Stomach smooth muscle (tissue), 2 donors: ENCODE data around the gene DOCK4.
"Not testable (repeated sequence)": the region's sequence is repeated elsewhere in the genome, so short reads cannot be mapped to it uniquely, and the experiment has no call there.

Source experiments
- H3K27ac ChIP-seq: one replicate; pipeline ENCODE4 v1.7.0; 2013; ENCODE audit warnings: mild to moderate bottlenecking, low read length, inconsistent platforms
- H3K27me3 ChIP-seq, 2 donors: one replicate each; pipeline ENCODE4 v1.7.0; 2013; ENCODE audit warnings: low read length in 2 of 2; ENCODE audit not compliant: insufficient read depth in 2 of 2, control insufficient read depth in 1 of 2
- H3K36me3 ChIP-seq, 2 donors: one replicate each; pipeline ENCODE4 v1.7.0; 2013; ENCODE audit warnings: low read length in 2 of 2; ENCODE audit not compliant: control insufficient read depth in 2 of 2, insufficient read depth in 2 of 2
- H3K4me1 ChIP-seq: one replicate; pipeline ENCODE4 v1.7.0; 2013; ENCODE audit warnings: low read length; ENCODE audit not compliant: control insufficient read depth, insufficient read depth
- H3K4me3 ChIP-seq, 2 donors: one replicate each; pipeline ENCODE4 v1.7.0; 2013; ENCODE audit warnings: low read length in 2 of 2
- H3K9ac ChIP-seq, 2 donors: one replicate each; pipeline ENCODE4 v1.7.0; 2013; ENCODE audit warnings: low read length in 2 of 2, mild to moderate bottlenecking in 1 of 2
- H3K9me3 ChIP-seq, 2 donors: one replicate each; pipeline ENCODE4 v1.7.0; 2013; ENCODE audit warnings: low read length in 2 of 2; ENCODE audit not compliant: control insufficient read depth in 2 of 2
- donor health status: healthy.
- donor health status: Pancreatic carcinoma.

Gene DOCK4, protein sequence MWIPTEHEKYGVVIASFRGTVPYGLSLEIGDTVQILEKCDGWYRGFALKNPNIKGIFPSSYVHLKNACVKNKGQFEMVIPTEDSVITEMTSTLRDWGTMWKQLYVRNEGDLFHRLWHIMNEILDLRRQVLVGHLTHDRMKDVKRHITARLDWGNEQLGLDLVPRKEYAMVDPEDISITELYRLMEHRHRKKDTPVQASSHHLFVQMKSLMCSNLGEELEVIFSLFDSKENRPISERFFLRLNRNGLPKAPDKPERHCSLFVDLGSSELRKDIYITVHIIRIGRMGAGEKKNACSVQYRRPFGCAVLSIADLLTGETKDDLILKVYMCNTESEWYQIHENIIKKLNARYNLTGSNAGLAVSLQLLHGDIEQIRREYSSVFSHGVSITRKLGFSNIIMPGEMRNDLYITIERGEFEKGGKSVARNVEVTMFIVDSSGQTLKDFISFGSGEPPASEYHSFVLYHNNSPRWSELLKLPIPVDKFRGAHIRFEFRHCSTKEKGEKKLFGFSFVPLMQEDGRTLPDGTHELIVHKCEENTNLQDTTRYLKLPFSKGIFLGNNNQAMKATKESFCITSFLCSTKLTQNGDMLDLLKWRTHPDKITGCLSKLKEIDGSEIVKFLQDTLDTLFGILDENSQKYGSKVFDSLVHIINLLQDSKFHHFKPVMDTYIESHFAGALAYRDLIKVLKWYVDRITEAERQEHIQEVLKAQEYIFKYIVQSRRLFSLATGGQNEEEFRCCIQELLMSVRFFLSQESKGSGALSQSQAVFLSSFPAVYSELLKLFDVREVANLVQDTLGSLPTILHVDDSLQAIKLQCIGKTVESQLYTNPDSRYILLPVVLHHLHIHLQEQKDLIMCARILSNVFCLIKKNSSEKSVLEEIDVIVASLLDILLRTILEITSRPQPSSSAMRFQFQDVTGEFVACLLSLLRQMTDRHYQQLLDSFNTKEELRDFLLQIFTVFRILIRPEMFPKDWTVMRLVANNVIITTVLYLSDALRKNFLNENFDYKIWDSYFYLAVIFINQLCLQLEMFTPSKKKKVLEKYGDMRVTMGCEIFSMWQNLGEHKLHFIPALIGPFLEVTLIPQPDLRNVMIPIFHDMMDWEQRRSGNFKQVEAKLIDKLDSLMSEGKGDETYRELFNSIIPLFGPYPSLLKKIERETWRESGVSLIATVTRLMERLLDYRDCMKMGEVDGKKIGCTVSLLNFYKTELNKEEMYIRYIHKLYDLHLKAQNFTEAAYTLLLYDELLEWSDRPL (N-terminal part only)

DNA sequence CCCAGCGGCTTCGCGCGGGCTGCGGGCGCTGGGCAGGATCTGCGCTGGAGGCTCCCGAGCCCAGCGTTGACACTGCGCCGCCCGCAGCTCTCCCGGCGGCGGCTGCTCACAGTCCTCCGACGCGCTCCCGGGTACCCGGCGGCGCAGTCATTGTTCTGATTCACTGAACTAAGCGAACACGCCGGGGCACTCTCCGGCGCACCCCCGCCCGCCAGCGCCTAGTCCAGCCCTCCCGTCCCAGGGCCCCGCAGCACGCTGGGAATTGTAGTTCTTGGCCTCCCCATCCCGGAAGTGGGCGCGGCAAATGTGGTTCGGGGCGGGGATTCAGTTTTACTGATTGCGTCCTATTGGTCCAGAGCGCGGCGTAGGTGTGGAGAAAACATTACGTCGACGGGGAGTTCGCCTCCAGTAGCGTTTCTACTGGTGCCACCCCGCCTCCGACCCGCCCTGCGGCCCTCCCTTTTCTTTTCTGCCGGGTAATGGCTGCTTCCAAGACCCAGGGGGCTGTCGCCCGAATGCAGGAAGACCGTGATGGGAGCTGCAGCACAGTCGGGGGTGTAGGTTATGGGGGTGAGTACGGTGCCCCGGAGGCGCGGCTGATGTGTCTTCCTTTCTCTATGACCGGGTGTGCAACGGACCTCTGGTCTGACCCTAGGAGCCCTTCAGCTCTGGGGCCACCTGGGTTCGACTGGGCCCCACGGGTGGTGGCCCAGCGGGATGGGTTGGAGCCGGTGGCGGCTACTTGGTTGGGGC is at the start of gene DOCK4, which contains the start of gene ZNF277:
TSS of gene DOCK4 (minus strand) at position 162 of the 753 bp plus-strand sequence. CDS start 261 bp downstream, outside the sequence.
TSS of gene ZNF277 (plus strand) at position 458 of the 753 bp plus-strand sequence. CDS start at position 480, 22 bp downstream.
- H3K9me3 ChIP-seq = no peaks in the 10 kb centered on the region
- H3K36me3 ChIP-seq = no peaks in the 10 kb centered on the region
- peaks cover 7% of the 10 kb centered on the region for H3K4me1 ChIP-seq
- no peaks in the 10 kb centered on the region for H3K27me3 ChIP-seq
- H3K27ac ChIP-seq = peak within 1 kb of the TSS; percentile 86
- H3K4me3 ChIP-seq = peak within 1 kb of the TSS; percentile 98
- H3K9ac ChIP-seq = peak within 1 kb of the TSS; percentile 89 to 91

DNA sequence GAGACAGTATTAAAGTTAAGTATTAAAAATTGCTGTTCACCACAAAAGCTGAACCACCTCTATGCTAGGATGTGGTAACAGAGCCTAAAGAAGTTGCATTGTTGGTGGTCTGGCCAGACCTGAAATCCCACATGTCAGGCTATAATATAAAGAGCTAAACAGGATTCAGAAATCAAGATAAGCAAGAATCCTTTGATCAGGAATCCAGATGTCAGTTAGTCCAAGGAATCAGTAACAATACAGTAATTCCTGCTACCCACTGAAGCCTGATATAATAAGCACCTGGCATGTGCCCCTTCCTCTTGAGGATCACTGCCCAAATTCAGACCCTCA is 49.2 kb upstream of the DOCK4 start:
- no peaks in the 10 kb centered on the region for H3K36me3 ChIP-seq
- H3K4me3 ChIP-seq = no peak overlapping the region
- no peaks in the 10 kb centered on the region for H3K4me1 ChIP-seq
- no peak overlapping the region for H3K27ac ChIP-seq
- no peaks in the 10 kb centered on the region for H3K9me3 ChIP-seq
- no peaks in the 10 kb centered on the region for H3K27me3 ChIP-seq
- H3K9ac ChIP-seq = no peak overlapping the region

DNA sequence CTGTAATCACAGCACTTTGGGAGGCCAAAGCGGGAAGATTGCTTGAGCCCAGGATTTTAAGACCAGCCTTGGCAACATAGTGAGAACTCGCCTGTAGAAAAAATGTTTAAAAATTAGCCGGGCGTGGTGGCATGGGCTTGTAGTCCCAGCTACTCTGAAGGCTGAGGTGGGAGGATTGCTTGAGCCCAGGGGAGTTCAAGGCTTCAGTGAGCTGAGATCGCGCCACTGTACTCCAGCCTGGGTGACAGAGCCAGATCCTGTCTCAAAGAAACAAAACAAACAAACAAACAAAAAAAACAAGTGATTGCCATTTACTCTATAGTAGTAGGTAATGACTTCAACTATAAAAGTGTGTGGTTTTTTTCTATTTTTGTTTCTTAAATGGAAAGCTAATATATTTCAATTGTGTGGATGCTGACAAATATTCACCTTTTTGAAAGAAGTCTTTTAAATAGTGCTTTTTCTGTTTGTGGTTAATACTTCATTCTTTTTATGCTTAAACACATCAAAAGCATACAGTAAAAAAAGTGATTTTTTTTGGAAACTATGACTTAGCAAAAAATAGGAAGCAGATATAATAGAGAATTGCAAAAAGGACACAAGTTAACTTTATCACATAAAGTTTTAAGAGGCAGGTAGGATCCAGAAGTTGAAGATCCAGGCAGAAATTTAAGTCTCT is 48.6 kb upstream of the DOCK4 start:
- H3K9me3 ChIP-seq = no peaks in the 10 kb centered on the region
- H3K27ac ChIP-seq = no peak overlapping the region
- no peak overlapping the region for H3K9ac ChIP-seq
- no peaks in the 10 kb centered on the region for H3K4me1 ChIP-seq
- H3K27me3 ChIP-seq = no peaks in the 10 kb centered on the region
- no peak overlapping the region for H3K4me3 ChIP-seq
- H3K36me3 ChIP-seq = no peaks in the 10 kb centered on the region

DNA sequence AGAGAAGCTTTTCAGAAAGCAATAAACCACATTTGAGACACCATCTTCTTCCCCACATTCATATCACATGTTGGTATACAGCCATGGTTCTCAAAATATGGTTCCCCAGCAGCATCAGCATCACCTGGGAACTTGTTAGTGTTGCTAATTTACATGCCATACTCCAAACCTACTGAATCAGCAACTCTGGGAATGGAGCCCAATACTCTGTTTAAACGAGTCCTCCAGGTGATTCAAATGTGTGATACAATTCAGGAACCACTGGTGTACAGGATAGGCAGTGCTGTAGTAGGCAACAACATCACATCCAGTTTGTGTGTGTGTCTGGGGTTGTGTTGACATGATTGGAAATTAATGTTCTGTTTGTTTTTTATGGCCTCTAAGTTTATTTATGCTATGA is 48.0 kb upstream of the DOCK4 start:
- Histone ChIP-seq H3K9ac (no peak overlapping the region), H3K27ac (no peak overlapping the region), H3K27me3 (no peaks in the 10 kb centered on the region), H3K36me3 (no peaks in the 10 kb centered on the region), H3K4me3 (no peak overlapping the region), H3K9me3 (no peaks in the 10 kb centered on the region), H3K4me1 (no peaks in the 10 kb centered on the region)

DNA sequence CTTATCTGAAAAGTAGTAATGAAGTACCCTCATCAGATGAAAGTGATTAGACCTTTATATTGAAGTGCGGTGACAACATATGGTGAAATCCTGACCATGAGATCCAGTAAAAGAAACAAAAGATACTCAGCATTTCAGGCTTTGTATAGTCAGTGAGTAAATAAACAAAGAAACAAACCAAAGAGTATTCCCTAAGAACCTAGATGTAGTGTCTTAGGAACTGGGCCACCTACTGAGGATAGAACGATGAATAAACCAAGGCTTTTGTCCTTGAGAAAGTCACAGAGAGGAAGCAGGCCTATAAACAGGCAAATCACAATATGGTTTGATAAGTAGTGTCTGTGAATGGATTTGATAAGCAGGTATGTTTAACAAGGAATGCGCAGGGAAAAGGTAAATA is 46.5 kb upstream of the DOCK4 start:
- Histone ChIP-seq H3K4me1 (no peaks in the 10 kb centered on the region), H3K4me3 (no peak overlapping the region), H3K36me3 (no peaks in the 10 kb centered on the region), H3K27ac (no peak overlapping the region), H3K27me3 (no peaks in the 10 kb centered on the region), H3K9ac (no peak overlapping the region), H3K9me3 (no peaks in the 10 kb centered on the region)

DNA sequence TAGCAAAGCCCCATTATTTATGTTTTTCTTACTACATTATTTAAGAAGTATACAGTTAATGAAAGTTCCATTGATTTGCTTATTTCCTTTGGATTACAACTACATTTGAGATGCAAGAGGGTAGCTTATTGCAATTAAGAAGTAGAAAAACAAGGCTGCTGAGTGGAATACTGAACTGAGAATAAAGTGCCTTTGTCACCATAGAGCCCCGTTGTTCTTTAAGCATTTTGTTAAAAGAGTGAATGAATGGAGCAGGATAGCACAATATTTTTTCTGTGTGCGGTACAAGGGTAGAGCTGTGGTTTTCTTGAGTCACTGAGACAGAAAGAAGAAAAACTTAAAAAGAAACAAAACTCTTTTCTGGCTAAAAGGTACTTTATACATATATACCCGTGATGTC is 45.9 kb upstream of the DOCK4 start:
- Histone ChIP-seq H3K27me3 (no peaks in the 10 kb centered on the region), H3K4me3 (no peak overlapping the region), H3K9ac (no peak overlapping the region), H3K9me3 (no peaks in the 10 kb centered on the region), H3K27ac (no peak overlapping the region), H3K36me3 (no peaks in the 10 kb centered on the region), H3K4me1 (no peaks in the 10 kb centered on the region)

DNA sequence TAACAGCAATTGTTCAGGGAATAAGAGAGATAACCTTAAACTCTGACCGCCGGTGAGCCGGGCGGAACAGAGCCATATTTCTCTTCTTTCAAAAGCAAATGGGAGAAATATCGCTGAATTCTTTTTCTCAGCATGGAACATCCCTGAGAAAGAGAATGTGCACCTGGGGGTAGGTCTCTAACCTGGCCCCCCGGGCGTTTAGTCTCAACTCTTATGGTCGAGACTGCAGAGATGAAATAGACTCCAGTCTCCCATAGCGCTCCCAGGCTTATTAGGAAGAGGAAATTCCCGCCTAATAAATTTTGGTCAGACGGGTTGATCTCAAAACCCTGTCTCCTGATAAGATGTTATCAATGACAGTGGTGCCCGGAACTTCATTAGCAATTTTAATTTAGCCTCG is 43.8 kb upstream of the DOCK4 start:
- not testable (repeated sequence) for H3K27me3 ChIP-seq, H3K27ac ChIP-seq, H3K4me3 ChIP-seq, H3K9ac ChIP-seq, H3K4me1 ChIP-seq, H3K9me3 ChIP-seq, H3K36me3 ChIP-seq

DNA sequence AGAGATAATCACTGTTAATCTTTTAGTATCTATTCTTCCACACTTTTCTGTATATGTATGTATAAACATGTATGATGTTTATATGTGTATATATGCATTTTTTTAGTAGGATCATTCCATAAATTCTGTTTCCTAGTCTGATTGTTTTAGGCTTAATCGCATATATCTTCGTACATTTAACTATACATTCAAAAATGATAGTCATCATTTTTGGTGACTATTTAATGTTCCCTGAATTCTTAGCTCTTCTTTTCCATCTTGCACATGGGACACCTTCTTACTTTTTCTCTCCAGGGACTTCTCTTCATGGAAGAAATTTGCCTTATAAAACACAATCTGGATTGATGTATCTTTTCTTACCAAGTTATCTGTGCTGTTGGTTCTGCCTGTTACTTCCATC is 42.4 kb upstream of the DOCK4 start:
- H3K36me3 ChIP-seq = no peaks in the 10 kb centered on the region
- H3K9me3 ChIP-seq = no peaks in the 10 kb centered on the region
- H3K9ac ChIP-seq = no peak overlapping the region
- no peaks in the 10 kb centered on the region for H3K4me1 ChIP-seq
- H3K27ac ChIP-seq = no peak overlapping the region
- no peak overlapping the region for H3K4me3 ChIP-seq
- no peaks in the 10 kb centered on the region for H3K27me3 ChIP-seq

DNA sequence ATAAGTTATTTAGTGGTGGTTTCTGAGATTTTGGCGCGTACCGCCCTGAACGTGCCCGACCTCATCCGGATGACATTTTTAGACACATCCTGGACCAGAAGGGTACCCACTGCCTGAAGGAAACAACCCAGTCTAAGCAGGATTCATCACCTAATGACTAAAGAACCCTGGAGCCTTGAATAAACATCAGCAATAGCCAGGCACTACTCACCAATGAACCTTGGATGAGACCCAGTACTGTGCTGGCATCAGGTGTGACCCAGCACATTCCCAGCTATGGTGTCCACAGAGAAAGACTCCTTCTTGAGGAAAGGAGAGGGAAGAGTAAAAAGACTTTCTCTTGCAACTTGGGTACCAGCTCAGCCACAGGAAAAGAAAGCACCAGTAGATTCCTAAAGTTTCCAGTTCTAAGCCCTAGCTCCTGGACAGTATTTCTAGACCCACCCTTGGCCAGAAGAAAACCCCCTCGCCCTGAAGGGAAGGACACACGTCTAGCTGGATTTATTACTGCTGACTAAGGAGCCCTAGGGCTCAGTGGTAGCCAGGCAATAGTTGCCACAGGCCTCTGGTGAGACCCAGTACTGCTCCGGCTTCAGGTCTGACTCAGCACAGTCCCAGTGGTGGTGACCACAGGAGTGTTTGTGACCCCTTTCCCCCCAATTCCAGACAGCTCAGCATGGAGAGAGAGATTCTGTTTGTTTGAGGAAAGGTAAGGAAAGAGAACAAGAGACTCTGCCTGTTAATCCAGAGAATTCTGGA is 32.8 kb upstream of the DOCK4 start:
- Histone ChIP-seq H3K9me3 (no peaks in the 10 kb centered on the region), H3K4me1 (no peaks in the 10 kb centered on the region), H3K27me3 (no peaks in the 10 kb centered on the region), H3K9ac (no peak overlapping the region), H3K36me3 (no peaks in the 10 kb centered on the region), H3K4me3 (no peak overlapping the region), H3K27ac (no peak overlapping the region)
